ENCODE results near the gene ANKUB1. TPM values are rescaled to one million over a fixed set of nuclear protein-coding genes. Genes with fewer than 3 reads are reported as not detected.

Gene ANKUB1
- total RNA-seq, 3 donors from 2014 or later, result not detected

GRCh38 chr3:149764302-149764701 lies 28.1 kb downstream of the ANKUB1 start:
- Histone ChIP-seq H3K9me3 (no peaks in the 10 kb centered on the region), H3K4me1 (ENCODE audit: low read depth) (no peaks in the 10 kb centered on the region), H3K4me3 (no peak overlapping the region), H3K36me3 (ENCODE audit: low read depth) (no peaks in the 10 kb centered on the region)
- intact Hi-C loops (cut with DNase I, micrococcal nuclease), result no loop called here
- ATAC-seq, result no peak
- TF ChIP-seq CTCF (IDR thresholded peaks at IDR 0.05), result no peak
- no peak for DNase-seq

- no peak overlapping the region for H3K4me3 ChIP-seq
- TF ChIP-seq CTCF (IDR thresholded peaks at IDR 0.05), result no peak
- peak; percentile 79 for ATAC-seq
- intact Hi-C loops (cut with DNase I, micrococcal nuclease), result no loop called here
- H3K36me3 ChIP-seq (ENCODE audit: low read depth), result no peaks in the 10 kb centered on the region
- H3K4me1 ChIP-seq (ENCODE audit: low read depth), result no peaks in the 10 kb centered on the region
- H3K9me3 ChIP-seq, result no peaks in the 10 kb centered on the region
- DNase-seq, result no peak
Observed at GRCh38 chr3:149763565-149764195, 28.7 kb downstream of the ANKUB1 start.

- intact Hi-C loops (cut with DNase I, micrococcal nuclease), result no loop called here
Observed at GRCh38 chr3:149753717-149754116, 38.6 kb downstream of the ANKUB1 start.

GRCh38 chr3:149752788-149753136 lies 39.6 kb downstream of the ANKUB1 start:
- no peak for TF ChIP-seq CTCF (IDR thresholded peaks at IDR 0.05)

More at GRCh38 chr3:149753717-149754116, 38.6 kb downstream of the ANKUB1 start:
- H3K4me3 ChIP-seq, result no peak overlapping the region
- no peaks in the 10 kb centered on the region for H3K36me3 ChIP-seq (ENCODE audit: low read depth)
- H3K4me1 ChIP-seq (ENCODE audit: low read depth), result no peaks in the 10 kb centered on the region
- H3K9me3 ChIP-seq, result no peaks in the 10 kb centered on the region
- ATAC-seq (no peak), DNase-seq (no peak)
- TF ChIP-seq CTCF (IDR thresholded peaks at IDR 0.05), result no peak

GRCh38 chr3:149752051-149752787 lies 40.1 kb downstream of the ANKUB1 start, which contains the start of gene COMMD2:
TSS of gene COMMD2 (minus strand) at chr3:149752489. CDS start at chr3:149752444, 45 bp downstream.
- no peaks in the 10 kb centered on the region for H3K9me3 ChIP-seq
- DNase-seq (peak; percentile 74 to 85 (median 84)), ATAC-seq (peak; percentile 100)
- intact Hi-C loops (cut with DNase I, micrococcal nuclease), result no loop called here
- no peaks in the 10 kb centered on the region for H3K36me3 ChIP-seq (ENCODE audit: low read depth)
- H3K4me3 ChIP-seq, result peak within 1 kb of the TSS; percentile 67
- TF ChIP-seq CTCF (IDR thresholded peaks at IDR 0.05), result no peak
- no peaks in the 10 kb centered on the region for H3K4me1 ChIP-seq (ENCODE audit: low read depth)

More at GRCh38 chr3:149752788-149753136, 39.6 kb downstream of the ANKUB1 start:
- no peak for ATAC-seq
- DNase-seq, result no peak
- Histone ChIP-seq H3K36me3 (ENCODE audit: low read depth) (no peaks in the 10 kb centered on the region), H3K4me1 (ENCODE audit: low read depth) (no peaks in the 10 kb centered on the region), H3K4me3 (no peak overlapping the region), H3K9me3 (no peaks in the 10 kb centered on the region)
- intact Hi-C loops (cut with DNase I, micrococcal nuclease), result no loop called here

Measured in mucosa of descending colon (tissue), 3 donors.